A673 (cell line): Measurements from ENCODE around the gene FOSL1. TPM values are rescaled to one million over a fixed set of nuclear protein-coding genes. Genes with fewer than 3 reads are reported as not detected.

Experiments used
- BruUV-seq: library from RNA; stranded (reverse); fragments of 400-500 nt; replicated peaks from 2 replicates; lab custom pipeline; 2021; lab: Mats Ljungman, UMichigan
- CTCF ChIA-PET: fragments of 300-600 bp; sonication (Branson Sonifier 250); formaldehyde crosslinking; loops from one replicate; lab custom pipeline; 2022; ENCODE audit warnings: antibody characterized with exemption; lab: Charles Lee
- POLR2A ChIA-PET: fragments of 300-600 bp; sonication (Branson Sonifier 250); formaldehyde crosslinking; loops from one replicate; lab custom pipeline; 2022; ENCODE audit warnings: antibody characterized with exemption; ENCODE audit not compliant: low non-redundant PET; lab: Charles Lee
- DNase-seq: peaks from one replicate; pipeline ENCODE4 v3.0.0-alpha.2; 2015; ENCODE audit warnings: low spot score
- H3K27ac ChIP-seq: fragments of 200-600 bp; sonication (generic); 2 replicates; pipeline ENCODE4 v1.5.1; 2016; ENCODE audit warnings: mixed run types, low read depth, mild to moderate bottlenecking, mixed read lengths, antibody characterized with exemption, low read length; ENCODE audit not compliant: poor library complexity, severe bottlenecking
- H3K27me3 ChIP-seq: fragments of 200-600 bp; sonication (generic); replicated peaks from 2 replicates; pipeline ENCODE4 v1.6.1; 2017; ENCODE audit warnings: mixed run types, low read depth, mild to moderate bottlenecking, mixed read lengths, antibody characterized with exemption, low read length; ENCODE audit not compliant: insufficient read depth, poor library complexity
- H3K36me3 ChIP-seq: fragments of 200-600 bp; sonication (generic); 2 replicates; pipeline ENCODE4 v1.6.1; 2016; ENCODE audit warnings: mixed run types, mild to moderate bottlenecking, mixed read lengths, antibody characterized with exemption, low read length; ENCODE audit not compliant: insufficient read depth, poor library complexity, severe bottlenecking
- H3K4me1 ChIP-seq: fragments of 200-600 bp; sonication (generic); 2 replicates; pipeline ENCODE4 v1.6.1; 2017; ENCODE audit warnings: mixed run types, mild to moderate bottlenecking, mixed read lengths, antibody characterized with exemption, low read length; ENCODE audit not compliant: insufficient read depth, poor library complexity, severe bottlenecking
- H3K4me3 ChIP-seq: fragments of 200-600 bp; sonication (generic); 2 replicates; pipeline ENCODE4 v1.5.1; 2016; ENCODE audit warnings: low read depth, mixed run types, mild to moderate bottlenecking, mixed read lengths, low read length; ENCODE audit not compliant: poor library complexity, severe bottlenecking
- H3K9me3 ChIP-seq: fragments of 200-600 bp; sonication (generic); 2 replicates; pipeline ENCODE4 v1.6.1; 2016; ENCODE audit warnings: mixed run types, low read depth, mild to moderate bottlenecking, mixed read lengths, antibody characterized with exemption, low read length; ENCODE audit not compliant: poor library complexity, severe bottlenecking
- EZH2 ChIP-seq: fragments of 200-600 bp; sonication (generic); IDR thresholded peaks from 2 replicates; pipeline ENCODE4 v1.6.1; 2017; ENCODE audit warnings: borderline replicate concordance, low read depth, mild to moderate bottlenecking, mixed read lengths, antibody characterized with exemption, low read length; ENCODE audit not compliant: poor library complexity, severe bottlenecking
- intact Hi-C: fragments of 100-400 bp; cut with micrococcal nuclease; formaldehyde crosslinking; loops from one replicate; pipeline ENCODE4 v1.10.0; 2022; ENCODE audit not compliant: unreplicated experiment
- total RNA-seq: library from RNA; stranded (reverse); gene quantifications from 2 replicates; pipeline ENCODE4 v1.2.3, GENCODE V29; 2021
- TF ChIP-seq, protein P1 (sequence below): fragments of 300-800, 200-600 bp; sonication (generic); conservative IDR thresholded peaks from 2 replicates; pipeline ENCODE4 v1.5.1; 2017; ENCODE audit warnings: low read depth, mild to moderate bottlenecking, antibody characterized with exemption, low read length, moderate library complexity, mixed read lengths

The FOSL1 gene
- total RNA-seq, 1 experiment from 2014 or later: 29.0 TPM

DNA sequence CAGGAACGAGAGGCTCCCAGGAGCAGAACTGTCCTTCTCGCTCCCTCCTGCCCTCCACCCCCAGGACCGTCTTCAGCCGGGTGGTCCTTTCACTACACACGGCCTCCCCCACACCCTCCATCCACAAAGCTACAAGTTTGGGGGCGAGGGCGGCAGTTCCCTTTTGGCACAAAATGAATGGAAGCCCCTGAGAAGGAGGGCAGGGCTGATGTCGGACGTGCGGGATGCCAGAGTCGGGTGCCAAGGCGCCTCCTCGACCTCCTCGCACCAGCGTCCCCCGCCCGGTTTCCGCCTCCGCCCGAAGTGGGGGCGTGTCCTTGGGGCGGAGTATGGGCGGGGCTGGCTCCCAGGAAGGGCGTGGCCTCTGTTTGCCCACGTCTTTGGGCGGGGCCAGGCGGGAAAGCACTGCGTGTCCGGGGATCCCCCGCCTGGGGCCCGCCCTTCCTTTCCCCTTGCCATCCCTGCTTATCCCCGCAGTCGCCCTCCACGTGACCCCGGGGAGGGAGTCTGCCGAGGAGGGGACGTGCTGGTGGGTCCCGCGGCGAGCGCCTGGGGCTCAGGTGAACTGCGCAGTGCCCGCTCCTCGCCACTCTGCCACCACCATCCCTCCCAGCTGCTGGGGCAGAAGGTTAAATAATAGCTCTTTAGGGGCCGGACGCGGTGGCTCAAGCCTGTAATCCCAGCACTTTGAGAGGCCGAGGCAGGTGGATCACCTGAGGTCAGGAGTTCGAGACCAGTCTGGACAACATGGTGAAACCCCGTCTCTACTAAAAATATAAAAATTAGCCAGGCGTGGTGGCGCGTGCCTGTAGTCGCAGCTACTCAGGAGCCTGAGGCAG lies 26.7 kb downstream of the FOSL1 start:
- H3K4me3 ChIP-seq: peak overlapping the region; percentile 68
- TF ChIP-seq EZH2: no peak
- TF ChIP-seq, protein P1, sequence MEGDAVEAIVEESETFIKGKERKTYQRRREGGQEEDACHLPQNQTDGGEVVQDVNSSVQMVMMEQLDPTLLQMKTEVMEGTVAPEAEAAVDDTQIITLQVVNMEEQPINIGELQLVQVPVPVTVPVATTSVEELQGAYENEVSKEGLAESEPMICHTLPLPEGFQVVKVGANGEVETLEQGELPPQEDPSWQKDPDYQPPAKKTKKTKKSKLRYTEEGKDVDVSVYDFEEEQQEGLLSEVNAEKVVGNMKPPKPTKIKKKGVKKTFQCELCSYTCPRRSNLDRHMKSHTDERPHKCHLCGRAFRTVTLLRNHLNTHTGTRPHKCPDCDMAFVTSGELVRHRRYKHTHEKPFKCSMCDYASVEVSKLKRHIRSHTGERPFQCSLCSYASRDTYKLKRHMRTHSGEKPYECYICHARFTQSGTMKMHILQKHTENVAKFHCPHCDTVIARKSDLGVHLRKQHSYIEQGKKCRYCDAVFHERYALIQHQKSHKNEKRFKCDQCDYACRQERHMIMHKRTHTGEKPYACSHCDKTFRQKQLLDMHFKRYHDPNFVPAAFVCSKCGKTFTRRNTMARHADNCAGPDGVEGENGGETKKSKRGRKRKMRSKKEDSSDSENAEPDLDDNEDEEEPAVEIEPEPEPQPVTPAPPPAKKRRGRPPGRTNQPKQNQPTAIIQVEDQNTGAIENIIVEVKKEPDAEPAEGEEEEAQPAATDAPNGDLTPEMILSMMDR: no peak
- H3K27me3 ChIP-seq: no peaks in the 10 kb centered on the region
- no TSS peak for BruUV-seq
- H3K27ac ChIP-seq: peak overlapping the region; percentile 75
- ChIA-PET CTCF (interaction anchor here (1.0 to 1.9 kb wide), 3 partner anchors 11 to 17 kb away, joined by 3 to 5 read pairs (median 3); partner anchors contain the start of genes CCDC85B and MUS81), POLR2A (no interaction called here)
- H3K9me3 ChIP-seq: no peaks in the 10 kb centered on the region
- peaks cover 18% of the 10 kb centered on the region for H3K4me1 ChIP-seq
- peaks cover 6% of the 10 kb centered on the region for H3K36me3 ChIP-seq
- intact Hi-C loops: no loop called here
- peak; percentile 95 for DNase-seq

DNA sequence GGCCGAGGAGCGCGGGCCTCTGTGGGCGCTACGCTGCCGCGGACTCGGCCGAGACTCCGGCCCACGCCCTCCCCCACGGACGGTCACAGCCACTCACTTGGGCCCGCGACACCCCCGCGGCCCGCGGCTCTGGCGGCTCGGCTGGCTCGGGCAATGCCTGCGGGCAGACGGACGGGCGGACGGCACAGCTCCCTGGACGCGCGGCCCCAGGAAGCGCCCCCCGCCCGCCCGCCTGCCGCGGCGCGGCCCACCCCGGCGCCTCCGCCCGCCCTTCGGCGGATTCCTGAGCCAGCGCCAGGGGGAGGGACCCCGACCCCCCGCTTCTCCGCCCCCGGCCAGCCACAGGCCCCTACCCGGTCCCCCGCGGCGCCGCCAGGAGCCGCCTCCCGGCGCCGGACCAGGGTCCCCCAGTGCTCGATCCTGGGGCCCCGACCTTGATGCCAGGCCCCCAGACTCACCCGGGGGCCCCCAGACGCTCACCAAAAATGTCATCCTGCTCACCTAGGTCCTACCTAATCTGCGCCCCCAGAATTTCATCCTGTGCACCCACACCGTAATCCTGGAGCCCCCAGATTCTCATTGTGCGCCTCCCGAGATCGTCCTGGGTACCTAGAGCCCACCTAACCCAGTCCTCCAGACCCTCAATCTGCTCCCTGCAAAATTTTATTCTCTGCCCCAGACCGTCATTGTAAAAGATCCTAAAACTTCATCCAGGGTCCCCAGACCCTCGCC lies 27.4 kb downstream of the FOSL1 start, which contains the start of gene EFEMP2:
EFEMP2 (minus strand) TSS at position 215 of the 732 bp plus-strand sequence. CDS start 446 bp downstream, outside the sequence.
- ChIA-PET CTCF (interaction anchor here (1.7 to 1.9 kb wide), 2 partner anchors 16 to 18 kb away, joined by 3 to 7 read pairs; partner anchors contain the start of genes CCDC85B and FIBP), POLR2A (interaction anchor here (0.7 kb wide), 1 partner anchor 93 kb away, joined by 8 read pairs; no protein-coding TSS in a partner anchor)
- Histone ChIP-seq H3K36me3 (peaks cover 11% of the 10 kb centered on the region), H3K9me3 (no peaks in the 10 kb centered on the region), H3K4me1 (peaks cover 18% of the 10 kb centered on the region), H3K27ac (peak within 1 kb of the TSS; percentile 75), H3K27me3 (no peaks in the 10 kb centered on the region), H3K4me3 (peak within 1 kb of the TSS; percentile 68)
- TF ChIP-seq, protein P1: no peak
- TF ChIP-seq EZH2: no peak
- DNase-seq: no peak
- intact Hi-C loops: no loop called here
- BruUV-seq: no TSS peak
